ENCODE data around the gene LCT.

DNA sequence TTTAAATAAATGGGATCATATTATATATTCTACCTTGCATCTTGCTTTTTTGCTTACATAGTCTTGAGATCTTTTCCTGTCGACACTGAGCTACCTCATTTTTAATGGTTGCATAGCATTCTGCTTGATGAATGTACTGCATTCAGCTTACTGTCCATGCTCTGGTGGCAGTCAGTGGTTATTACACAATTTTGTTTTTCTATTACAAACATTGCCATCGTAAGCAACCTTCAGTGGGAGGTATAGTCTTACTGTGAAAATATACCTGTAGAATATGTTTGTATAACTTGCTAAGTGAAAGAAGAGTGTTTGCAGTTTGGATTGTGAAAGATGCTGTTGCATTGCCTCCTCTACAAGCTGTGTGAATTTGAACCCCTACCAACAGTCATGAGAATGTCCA is 52.0 kb downstream of the LCT start:
- TF ChIP-seq, protein P1, sequence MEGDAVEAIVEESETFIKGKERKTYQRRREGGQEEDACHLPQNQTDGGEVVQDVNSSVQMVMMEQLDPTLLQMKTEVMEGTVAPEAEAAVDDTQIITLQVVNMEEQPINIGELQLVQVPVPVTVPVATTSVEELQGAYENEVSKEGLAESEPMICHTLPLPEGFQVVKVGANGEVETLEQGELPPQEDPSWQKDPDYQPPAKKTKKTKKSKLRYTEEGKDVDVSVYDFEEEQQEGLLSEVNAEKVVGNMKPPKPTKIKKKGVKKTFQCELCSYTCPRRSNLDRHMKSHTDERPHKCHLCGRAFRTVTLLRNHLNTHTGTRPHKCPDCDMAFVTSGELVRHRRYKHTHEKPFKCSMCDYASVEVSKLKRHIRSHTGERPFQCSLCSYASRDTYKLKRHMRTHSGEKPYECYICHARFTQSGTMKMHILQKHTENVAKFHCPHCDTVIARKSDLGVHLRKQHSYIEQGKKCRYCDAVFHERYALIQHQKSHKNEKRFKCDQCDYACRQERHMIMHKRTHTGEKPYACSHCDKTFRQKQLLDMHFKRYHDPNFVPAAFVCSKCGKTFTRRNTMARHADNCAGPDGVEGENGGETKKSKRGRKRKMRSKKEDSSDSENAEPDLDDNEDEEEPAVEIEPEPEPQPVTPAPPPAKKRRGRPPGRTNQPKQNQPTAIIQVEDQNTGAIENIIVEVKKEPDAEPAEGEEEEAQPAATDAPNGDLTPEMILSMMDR (IDR thresholded peaks at IDR 0.05; ENCODE audit: low read depth, low read length), result no peak
- TF ChIP-seq EZH2phosphoT487 (IDR thresholded peaks at IDR 0.05; ENCODE audit: low read depth), result no peak
